Panc1 (cell line): ENCODE measurements around the gene ADCYAP1R1.

Experiments used
- CTCF ChIP-seq: fragments of 450-650 bp; IDR thresholded peaks from 2 replicates; pipeline ENCODE4 v1.5.1; 2017; ENCODE audit warnings: mild to moderate bottlenecking
- POLR2AphosphoS5 ChIP-seq: IDR thresholded peaks from 2 replicates; pipeline ENCODE4 v1.6.1; 2012; ENCODE audit warnings: mild to moderate bottlenecking, low read depth, low read length, moderate library complexity
- REST ChIP-seq, 2 experiments: IDR thresholded peaks; 2 replicates each; pipeline ENCODE4 v1.6.1; 2011 to 2012; ENCODE audit warnings: low read depth in 2 of 2, control low read depth in 1 of 2, low read length in 1 of 2, mild to moderate bottlenecking in 1 of 2, moderate library complexity in 1 of 2; ENCODE audit not compliant: insufficient read depth in 1 of 2
- TCF7L2 ChIP-seq: IDR thresholded peaks from 2 replicates; pipeline ENCODE4 v1.6.1; 2011; ENCODE audit warnings: mild to moderate bottlenecking, low read depth, low read length, inconsistent platforms

- no peak for TF ChIP-seq CTCF
- no peak for TF ChIP-seq POLR2AphosphoS5
- TF ChIP-seq REST (IDR thresholded peaks at IDR 0.05; ENCODE audit: insufficient read depth in 1 of 2, low read depth in 2 of 2, low read length in 1 of 2) = no peak
- TF ChIP-seq TCF7L2 = no peak
Measured at GRCh38 chr7:31053986-31054385, 1.9 kb downstream of the ADCYAP1R1 start.
